Muscle layer of duodenum (tissue), 2 donors: ENCODE results near the gene IER3IP1.
"Not testable (repeated sequence)": the region's sequence is repeated elsewhere in the genome, so short reads cannot be mapped to it uniquely, and the experiment has no call there.

Experiments
- H3K27ac ChIP-seq: one replicate; pipeline ENCODE4 v1.7.0; 2013; ENCODE audit warnings: mild to moderate bottlenecking, low read length
- H3K27me3 ChIP-seq: one replicate; pipeline ENCODE4 v1.7.0; 2013; ENCODE audit warnings: low read depth, mild to moderate bottlenecking, control low read depth, low read length
- H3K36me3 ChIP-seq, 2 donors: one replicate each; pipeline ENCODE4 v1.7.0; 2013; ENCODE audit warnings: low read length in 2 of 2, control low read depth in 1 of 2, mild to moderate bottlenecking in 1 of 2; ENCODE audit not compliant: insufficient read depth in 2 of 2, control insufficient read depth in 1 of 2
- H3K4me1 ChIP-seq, 2 donors: one replicate each; pipeline ENCODE4 v1.7.0; 2013; ENCODE audit warnings: low read length in 2 of 2, mild to moderate bottlenecking in 2 of 2, control low read depth in 1 of 2, moderate library complexity in 1 of 2; ENCODE audit not compliant: insufficient read depth in 2 of 2, control insufficient read depth in 1 of 2
- H3K4me3 ChIP-seq, 2 donors: one replicate each; pipeline ENCODE4 v1.7.0; 2013; ENCODE audit warnings: low read length in 2 of 2, low read depth in 1 of 2, mild to moderate bottlenecking in 1 of 2
- H3K9me3 ChIP-seq, 2 donors: one replicate each; pipeline ENCODE4 v1.7.0; 2013; ENCODE audit warnings: low read length in 2 of 2, control low read depth in 1 of 2, mild to moderate bottlenecking in 1 of 2; ENCODE audit not compliant: control insufficient read depth in 1 of 2
- donor health status: healthy.

IER3IP1 gene

GRCh38 chr18:47182156-47182555 is 6.0 kb upstream of the IER3IP1 start:
- H3K36me3 ChIP-seq, H3K27ac ChIP-seq, H3K27me3 ChIP-seq, H3K4me3 ChIP-seq, H3K4me1 ChIP-seq, H3K9me3 ChIP-seq: not testable (repeated sequence)

DNA sequence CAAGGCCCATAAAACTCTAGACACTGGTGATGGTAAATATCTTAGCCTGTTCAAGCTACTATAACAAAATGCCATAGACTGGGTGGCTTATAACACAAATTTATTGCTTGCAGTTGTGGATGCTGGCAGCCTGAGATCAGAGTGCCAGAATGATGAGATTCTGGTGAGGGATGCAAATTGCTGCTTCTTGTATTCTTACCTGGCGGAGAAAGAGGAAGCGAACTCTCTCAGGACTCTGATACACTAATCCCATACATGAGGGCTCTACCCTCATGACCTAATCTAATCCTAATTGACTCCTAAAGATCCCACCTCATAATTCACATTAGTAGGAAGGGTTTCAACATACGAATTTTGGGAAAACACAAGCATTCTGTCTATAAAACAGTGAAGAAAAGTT is 4.6 kb upstream of the IER3IP1 start:
- H3K9me3 ChIP-seq, result no peaks in the 10 kb centered on the region
- no peaks in the 10 kb centered on the region for H3K27me3 ChIP-seq
- H3K36me3 ChIP-seq, result no peaks in the 10 kb centered on the region
- H3K4me1 ChIP-seq, result peaks cover 0 to 5% of the 10 kb centered on the region in 2 donors
- no peak overlapping the region for H3K4me3 ChIP-seq
- no peak overlapping the region for H3K27ac ChIP-seq

DNA sequence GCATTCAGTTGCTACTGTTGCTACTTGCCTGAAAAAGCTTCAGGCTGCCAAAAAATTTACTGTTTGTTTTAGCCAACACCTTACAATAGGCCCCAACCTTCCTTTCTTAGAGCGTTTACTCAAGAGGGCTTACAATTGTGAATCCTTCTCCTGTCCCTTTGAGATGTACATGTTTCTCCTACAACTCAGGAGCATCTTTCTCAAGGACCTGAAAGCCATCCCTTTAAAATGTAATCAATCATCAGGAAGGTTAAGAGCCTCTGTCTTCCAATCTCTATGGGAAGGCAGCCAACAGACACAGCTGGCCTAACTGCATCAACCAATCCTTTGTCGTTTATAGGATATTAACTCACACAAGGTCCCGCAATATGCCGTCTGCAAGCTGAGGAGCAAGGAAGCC is 3.4 kb upstream of the IER3IP1 start:
- Histone ChIP-seq H3K27me3 (no peaks in the 10 kb centered on the region), H3K27ac (no peak overlapping the region), H3K9me3 (no peaks in the 10 kb centered on the region), H3K36me3 (no peaks in the 10 kb centered on the region), H3K4me3 (no peak overlapping the region), H3K4me1 (peaks cover 7 to 12% of the 10 kb centered on the region in 2 donors)

- H3K4me1 ChIP-seq, result peaks cover 7 to 28% of the 10 kb centered on the region in 2 donors
- peak overlapping the region; percentile 60 for H3K27ac ChIP-seq
- no peaks in the 10 kb centered on the region for H3K36me3 ChIP-seq
- peak overlapping the region; percentile 86 to 93 for H3K4me3 ChIP-seq
- H3K27me3 ChIP-seq, result no peaks in the 10 kb centered on the region
- H3K9me3 ChIP-seq, result no peaks in the 10 kb centered on the region
Measured at GRCh38 chr18:47175283-47175897, 774 bp downstream of the IER3IP1 start.

DNA sequence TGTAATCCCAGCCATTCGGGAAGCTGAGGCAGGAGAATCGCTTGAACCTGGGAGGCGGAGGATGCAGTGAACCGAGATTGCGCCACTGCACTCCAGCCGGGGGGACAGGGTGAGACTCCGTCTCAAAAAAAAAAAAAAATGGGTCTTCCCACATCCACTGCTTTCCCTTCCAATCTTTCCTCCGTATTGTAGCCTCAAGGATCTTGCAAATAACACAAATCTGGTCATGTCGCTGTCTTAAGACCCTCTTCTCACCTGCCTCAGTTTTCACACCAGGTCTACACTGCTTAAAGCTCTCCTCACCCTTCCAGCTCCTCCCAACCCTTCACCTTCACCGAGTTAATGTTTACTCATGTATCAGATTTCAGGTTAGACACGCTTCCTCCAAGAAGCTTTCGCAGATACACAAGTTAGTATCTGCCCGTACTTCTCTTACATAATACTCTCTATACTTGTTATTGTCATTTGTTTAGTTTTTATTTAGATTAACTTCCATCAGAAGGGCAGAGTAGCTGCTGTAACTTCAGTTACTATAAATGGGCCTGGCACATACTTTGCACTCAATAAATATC is 1.5 kb downstream of the IER3IP1 start:
- Histone ChIP-seq H3K4me3 (peak overlapping the region; percentile 86 to 93), H3K27ac (peak overlapping the region; percentile 39), H3K36me3 (no peaks in the 10 kb centered on the region), H3K9me3 (no peaks in the 10 kb centered on the region), H3K4me1 (peaks cover 7 to 28% of the 10 kb centered on the region in 2 donors), H3K27me3 (no peaks in the 10 kb centered on the region)

- H3K9me3 ChIP-seq, result no peaks in the 10 kb centered on the region
- peaks cover 7 to 28% of the 10 kb centered on the region in 2 donors for H3K4me1 ChIP-seq
- H3K4me3 ChIP-seq, result no peak overlapping the region
- H3K36me3 ChIP-seq, result no peaks in the 10 kb centered on the region
- H3K27ac ChIP-seq, result no peak overlapping the region
- no peaks in the 10 kb centered on the region for H3K27me3 ChIP-seq
Measured at GRCh38 chr18:47172476-47172875, 3.7 kb downstream of the IER3IP1 start.

- peaks cover 0 to 12% of the 10 kb centered on the region in 2 donors for H3K4me1 ChIP-seq
- no peaks in the 10 kb centered on the region for H3K36me3 ChIP-seq
- no peaks in the 10 kb centered on the region for H3K9me3 ChIP-seq
- H3K27me3 ChIP-seq, result no peaks in the 10 kb centered on the region
- no peak overlapping the region for H3K27ac ChIP-seq
- no peak overlapping the region for H3K4me3 ChIP-seq
Measured at GRCh38 chr18:47168913-47169312, 7.3 kb downstream of the IER3IP1 start.

DNA sequence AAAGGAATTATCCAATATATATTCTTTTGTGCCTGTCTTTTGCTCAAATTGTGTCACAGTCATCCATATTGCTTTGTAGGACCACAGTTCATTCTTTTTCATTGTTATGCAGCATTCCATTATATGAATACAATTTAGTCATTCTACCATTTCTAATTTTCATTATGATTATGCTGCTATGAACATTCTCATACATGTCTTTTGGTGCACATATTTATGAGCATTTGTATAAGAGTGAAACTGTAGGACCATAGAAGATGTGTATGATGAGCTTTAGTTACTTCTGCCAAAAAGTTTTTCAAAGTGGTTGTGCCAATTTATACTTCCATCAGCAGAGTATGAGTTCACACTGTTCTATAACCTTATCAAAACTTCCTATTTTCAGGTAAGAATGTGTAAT is 7.7 kb downstream of the IER3IP1 start:
- no peaks in the 10 kb centered on the region for H3K27me3 ChIP-seq
- no peaks in the 10 kb centered on the region for H3K9me3 ChIP-seq
- H3K4me3 ChIP-seq, result no peak overlapping the region
- peaks cover 0 to under 1% of the 10 kb centered on the region in 2 donors for H3K36me3 ChIP-seq
- H3K4me1 ChIP-seq, result peaks cover 0 to 8% of the 10 kb centered on the region in 2 donors
- no peak overlapping the region for H3K27ac ChIP-seq

- Histone ChIP-seq H3K27ac (no peak overlapping the region), H3K4me1 (peaks cover 0 to 3% of the 10 kb centered on the region in 2 donors), H3K9me3 (no peaks in the 10 kb centered on the region), H3K27me3 (no peaks in the 10 kb centered on the region), H3K36me3 (peaks cover 0 to 3% of the 10 kb centered on the region in 2 donors), H3K4me3 (no peak overlapping the region)
Measured at GRCh38 chr18:47166294-47166693, 9.9 kb downstream of the IER3IP1 start.

- H3K4me1 ChIP-seq, result peaks cover 0 to 3% of the 10 kb centered on the region in 2 donors
- H3K9me3 ChIP-seq, result no peaks in the 10 kb centered on the region
- H3K36me3 ChIP-seq, result peaks cover 0 to 3% of the 10 kb centered on the region in 2 donors
- no peak overlapping the region for H3K27ac ChIP-seq
- no peaks in the 10 kb centered on the region for H3K27me3 ChIP-seq
- no peak overlapping the region for H3K4me3 ChIP-seq
Measured at GRCh38 chr18:47163241-47163640, 12.9 kb downstream of the IER3IP1 start.

- H3K36me3 ChIP-seq, result peaks cover 0 to 4% of the 10 kb centered on the region in 2 donors
- no peaks in the 10 kb centered on the region for H3K27me3 ChIP-seq
- peaks cover 0 to 3% of the 10 kb centered on the region in 2 donors for H3K4me1 ChIP-seq
- no peak overlapping the region for H3K27ac ChIP-seq
- H3K9me3 ChIP-seq, result no peaks in the 10 kb centered on the region
- H3K4me3 ChIP-seq, result no peak overlapping the region
Measured at GRCh38 chr18:47160256-47160655, 15.9 kb downstream of the IER3IP1 start.

DNA sequence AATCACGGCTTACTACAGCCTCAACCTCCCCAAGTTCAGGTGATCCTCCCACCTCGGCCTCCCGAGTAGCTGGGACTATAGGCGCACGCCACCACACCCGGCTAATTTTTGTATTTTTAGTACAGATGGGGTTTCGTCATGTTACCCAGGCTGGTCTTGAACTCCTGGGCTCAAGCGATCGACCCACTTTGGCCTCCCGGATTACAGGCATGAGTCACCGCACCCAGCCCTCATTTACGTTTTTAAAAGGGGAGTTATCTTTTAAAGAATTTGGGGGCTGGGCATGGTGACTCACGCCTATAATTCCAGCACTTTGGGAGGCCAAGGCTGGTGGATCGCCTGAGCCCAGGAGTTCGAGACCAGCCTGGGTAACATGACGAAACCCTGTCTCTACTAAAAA is 17.8 kb downstream of the IER3IP1 start:
- H3K9me3 ChIP-seq, H3K4me1 ChIP-seq, H3K27me3 ChIP-seq, H3K4me3 ChIP-seq, H3K27ac ChIP-seq, H3K36me3 ChIP-seq: not testable (repeated sequence)
